A549 (cell line): ENCODE results near the gene DET1. TPM values are rescaled to one million over a fixed set of nuclear protein-coding genes. Genes with fewer than 3 reads are reported as not detected.

ENCODE experiments used
- ATAC-seq, 2 experiments: fragments of 200-7000 bp in 1 of 2; fragments of >200 bp in 1 of 2; cut with Nextera tagmentation in 1 of 2; cut with Tn5 transposase in 1 of 2; 3 replicates each; pipeline versions ENCODE4 v1.8.0 to v1.9.1; 2018 to 2020; ENCODE audit warnings: mild to moderate bottlenecking in 1 of 2, moderate library complexity in 1 of 2
- CTCF ChIA-PET: fragments of 300-600 bp; sonication (Branson Sonifier 250); formaldehyde crosslinking; extraction: SDS; loops from one replicate; lab custom pipeline; 2021; ENCODE audit warnings: antibody characterized with exemption, inconsistent platforms; lab: Yijun Ruan, JAX
- POLR2A ChIA-PET: fragments of 350-600 bp; formaldehyde crosslinking; extraction: SDS; loops from one replicate; lab custom pipeline; 2021; ENCODE audit warnings: antibody characterized with exemption, inconsistent platforms; lab: Yijun Ruan, JAX
- DNase-seq, 2 experiments: peaks; one replicate each; pipeline versions ENCODE4 v3.0.0 to v3.0.0-alpha.2; 2011 to 2016; ENCODE audit warnings: low read depth in 1 of 2, low spot score in 1 of 2
- FAIRE-seq: peaks from 2 replicates; lab custom pipeline; 2011; peaks lifted over from hg19 to GRCh38; lab: Jason Lieb, UNC
- H3K27ac ChIP-seq, 2 experiments: fragments of >200 bp; sonication (Bioruptor Twin); formaldehyde crosslinking; 3 replicates each; pipeline ENCODE4 v1.5.1; 2016 to 2017
- H3K4me1 ChIP-seq: fragments of >200 bp; sonication (Bioruptor Twin); formaldehyde crosslinking; 3 replicates; pipeline ENCODE4 v1.6.1; 2016
- H3K4me2 ChIP-seq: fragments of >200 bp; sonication (Bioruptor Twin); formaldehyde crosslinking; 3 replicates; pipeline ENCODE4 v1.6.1; 2016
- H3K4me3 ChIP-seq: fragments of >200 bp; sonication (Bioruptor Twin); formaldehyde crosslinking; 3 replicates; pipeline ENCODE4 v1.5.1; 2016
- H3K9me3 ChIP-seq: fragments of >200 bp; sonication (Bioruptor Twin); formaldehyde crosslinking; 3 replicates; pipeline ENCODE4 v1.6.1; 2016
- BHLHE40 ChIP-seq: IDR thresholded peaks from 2 replicates; pipeline ENCODE4 v1.6.1; 2012; ENCODE audit warnings: low read depth, low read length, inconsistent platforms
- ESRRA ChIP-seq: fragments of 150-350 bp; IDR thresholded peaks from 2 replicates; pipeline ENCODE4 v1.6.1; 2014; ENCODE audit warnings: mild to moderate bottlenecking, low read length, borderline replicate concordance
- FOXS1 ChIP-seq: fragments of 250-450 bp; sonication (Bioruptor Pico); IDR thresholded peaks from 2 replicates; pipeline ENCODE4 v1.5.0; 2020; ENCODE audit warnings: mild to moderate bottlenecking, moderate library complexity
- GATA3 ChIP-seq: IDR thresholded peaks from 2 replicates; pipeline ENCODE4 v1.6.1; 2012; ENCODE audit warnings: borderline replicate concordance
- HDAC2 ChIP-seq: fragments of 200-600 bp; sonication (generic); IDR thresholded peaks from 2 replicates; pipeline ENCODE4 v1.6.1; 2016
- HOXB5 ChIP-seq: fragments of 250-450 bp; sonication (Bioruptor Pico); IDR thresholded peaks from 2 replicates; pipeline ENCODE4 v1.5.0; 2020; ENCODE audit warnings: mild to moderate bottlenecking, moderate library complexity
- KDM1A ChIP-seq: fragments of 200-600 bp; sonication (generic); IDR thresholded peaks from 2 replicates; pipeline ENCODE4 v1.6.1; 2016; ENCODE audit warnings: low read depth, mild to moderate bottlenecking
- KDM5A ChIP-seq: fragments of 200-600 bp; sonication (generic); IDR thresholded peaks from 2 replicates; pipeline ENCODE4 v1.6.1; 2016; ENCODE audit warnings: antibody characterized with exemption, mild to moderate bottlenecking
- MAFK ChIP-seq: fragments of 450-650 bp; IDR thresholded peaks from 2 replicates; pipeline ENCODE4 v1.6.1; 2014; ENCODE audit not compliant: partially characterized antibody
- MYC ChIP-seq: IDR thresholded peaks from 2 replicates; pipeline ENCODE4 v1.6.1; 2012; ENCODE audit warnings: mild to moderate bottlenecking, inconsistent platforms, low read length, improper control_type of control experiment, borderline replicate concordance
- POLR2A ChIP-seq: IDR thresholded peaks from 2 replicates; pipeline ENCODE4 v1.6.1; 2012; ENCODE audit warnings: mild to moderate bottlenecking, low read length
- RNF2 ChIP-seq: fragments of 200-600 bp; sonication (generic); IDR thresholded peaks from 2 replicates; pipeline ENCODE4 v1.6.1; 2016; ENCODE audit warnings: low read depth, mild to moderate bottlenecking, antibody characterized with exemption, moderate library complexity, borderline replicate concordance
- TFCP2L1 ChIP-seq: fragments of 250-450 bp; sonication (Bioruptor Pico); IDR thresholded peaks from 2 replicates; pipeline ENCODE4 v1.5.0; 2021; ENCODE audit warnings: mild to moderate bottlenecking
- ZFP36 ChIP-seq: fragments of 450-650 bp; IDR thresholded peaks from 2 replicates; pipeline ENCODE4 v1.6.1; 2014; ENCODE audit warnings: borderline replicate concordance; ENCODE audit not compliant: partially characterized antibody
- ZNF302 ChIP-seq: fragments of 250-450 bp; sonication (Bioruptor Pico); IDR thresholded peaks from 2 replicates; pipeline ENCODE4 v1.9.0; 2021; ENCODE audit warnings: inconsistent platforms, mild to moderate bottlenecking, moderate library complexity
- WGBS: methylation state at CpG from one replicate; pipeline ENCODE4 v1.1.6; 2017; ENCODE audit errors: missing lambda C conversion rate; 5-methylcytosine and 5-hydroxymethylcytosine counted together
- polyA plus RNA-seq, 4 experiments: library from polyadenylated mRNA; depleted of rRNA in 3 of 4; stranded (reverse); fragments of >200 nt; fragmentation: RNase III in 1 of 4; extraction: RNeasy Plus Mini Kit Qiagen cat#74134 plus additional on column Dnase treatment in 1 of 4; gene quantifications; 2 replicates in 3 of 4; 3 replicates in 1 of 4; pipeline ENCODE4 v1.2.3, GENCODE V29; 2011 to 2017
- TF ChIP-seq, protein P1 (sequence below): fragments of >200 bp; sonication (Bioruptor Twin); formaldehyde crosslinking; IDR thresholded peaks from 3 replicates; pipeline ENCODE4 v1.5.1; 2016
- TF ChIP-seq, protein P2 (sequence below): fragments of 200-600 bp; sonication (generic); IDR thresholded peaks from 2 replicates; pipeline ENCODE4 v1.6.1; 2016; ENCODE audit warnings: antibody characterized with exemption, mild to moderate bottlenecking, moderate library complexity
- TF ChIP-seq, protein P3 (sequence below): IDR thresholded peaks from 2 replicates; pipeline ENCODE4 v1.6.1; 2012; ENCODE audit warnings: low read depth, borderline replicate concordance

DET1 gene
- polyA plus RNA-seq, 2 of the 4 experiments (the other 2 are of a cell fraction), result 3.9 to 12.4 TPM

DNA sequence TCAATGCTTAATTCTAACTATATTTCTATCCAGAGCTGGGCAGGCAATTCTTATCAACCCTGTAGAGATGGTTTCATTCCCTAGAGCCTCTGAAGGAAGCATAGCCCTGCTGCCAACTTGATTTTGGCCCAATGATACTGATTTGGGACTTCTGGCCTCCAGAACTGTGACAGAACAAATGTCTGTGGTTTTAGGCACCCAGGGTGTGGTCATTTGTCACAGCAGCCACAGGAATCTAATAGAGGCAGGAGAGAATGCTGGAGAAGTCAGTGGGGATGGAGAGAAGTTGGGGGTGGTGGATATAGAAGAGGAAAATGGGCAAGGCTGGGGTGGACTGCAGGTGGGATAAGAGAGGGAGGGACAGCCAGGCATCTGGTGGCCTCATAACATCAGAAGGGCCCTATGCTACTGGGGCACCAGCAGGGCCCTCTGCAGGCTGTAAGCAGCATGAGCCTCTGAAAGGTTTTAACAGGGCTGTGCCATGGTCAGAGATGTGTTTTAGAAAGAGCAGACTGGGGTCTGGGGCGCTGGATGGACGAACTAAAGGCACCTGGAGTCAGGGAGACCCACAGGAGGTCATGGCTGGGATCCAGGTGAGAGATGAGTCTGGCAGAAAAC lies 59.2 kb downstream of the DET1 start:
- POLR2A ChIA-PET, result no interaction called here
- Histone ChIP-seq H3K4me1 (no peaks in the 10 kb centered on the region), H3K4me3 (no peak overlapping the region), H3K27ac (no peak overlapping the region), H3K4me2 (no peak overlapping the region), H3K9me3 (no peaks in the 10 kb centered on the region)
- FAIRE-seq (no peak), ATAC-seq (peak in 1 of 2 experiments; percentile 46; a peak in 3 of 6 replicates), DNase-seq (no peak)
- WGBS, result 46% methylated on average over 2 of the region's 2 CpGs
- CTCF ChIA-PET, result interaction anchor here (2.0 kb wide), 1 partner anchor 10 kb away, joined by 7 read pairs; no protein-coding TSS in a partner anchor
- no peak for TF ChIP-seq RNF2
- no peak for TF ChIP-seq MYC
- TF ChIP-seq POLR2A, result no peak
- TF ChIP-seq GATA3, result no peak
- TF ChIP-seq, protein P1, sequence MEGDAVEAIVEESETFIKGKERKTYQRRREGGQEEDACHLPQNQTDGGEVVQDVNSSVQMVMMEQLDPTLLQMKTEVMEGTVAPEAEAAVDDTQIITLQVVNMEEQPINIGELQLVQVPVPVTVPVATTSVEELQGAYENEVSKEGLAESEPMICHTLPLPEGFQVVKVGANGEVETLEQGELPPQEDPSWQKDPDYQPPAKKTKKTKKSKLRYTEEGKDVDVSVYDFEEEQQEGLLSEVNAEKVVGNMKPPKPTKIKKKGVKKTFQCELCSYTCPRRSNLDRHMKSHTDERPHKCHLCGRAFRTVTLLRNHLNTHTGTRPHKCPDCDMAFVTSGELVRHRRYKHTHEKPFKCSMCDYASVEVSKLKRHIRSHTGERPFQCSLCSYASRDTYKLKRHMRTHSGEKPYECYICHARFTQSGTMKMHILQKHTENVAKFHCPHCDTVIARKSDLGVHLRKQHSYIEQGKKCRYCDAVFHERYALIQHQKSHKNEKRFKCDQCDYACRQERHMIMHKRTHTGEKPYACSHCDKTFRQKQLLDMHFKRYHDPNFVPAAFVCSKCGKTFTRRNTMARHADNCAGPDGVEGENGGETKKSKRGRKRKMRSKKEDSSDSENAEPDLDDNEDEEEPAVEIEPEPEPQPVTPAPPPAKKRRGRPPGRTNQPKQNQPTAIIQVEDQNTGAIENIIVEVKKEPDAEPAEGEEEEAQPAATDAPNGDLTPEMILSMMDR, result no peak
- no peak for TF ChIP-seq BHLHE40
- no peak for TF ChIP-seq MAFK
- TF ChIP-seq TFCP2L1 (CRISPR knock-in tag), result no peak
- TF ChIP-seq, protein P2, sequence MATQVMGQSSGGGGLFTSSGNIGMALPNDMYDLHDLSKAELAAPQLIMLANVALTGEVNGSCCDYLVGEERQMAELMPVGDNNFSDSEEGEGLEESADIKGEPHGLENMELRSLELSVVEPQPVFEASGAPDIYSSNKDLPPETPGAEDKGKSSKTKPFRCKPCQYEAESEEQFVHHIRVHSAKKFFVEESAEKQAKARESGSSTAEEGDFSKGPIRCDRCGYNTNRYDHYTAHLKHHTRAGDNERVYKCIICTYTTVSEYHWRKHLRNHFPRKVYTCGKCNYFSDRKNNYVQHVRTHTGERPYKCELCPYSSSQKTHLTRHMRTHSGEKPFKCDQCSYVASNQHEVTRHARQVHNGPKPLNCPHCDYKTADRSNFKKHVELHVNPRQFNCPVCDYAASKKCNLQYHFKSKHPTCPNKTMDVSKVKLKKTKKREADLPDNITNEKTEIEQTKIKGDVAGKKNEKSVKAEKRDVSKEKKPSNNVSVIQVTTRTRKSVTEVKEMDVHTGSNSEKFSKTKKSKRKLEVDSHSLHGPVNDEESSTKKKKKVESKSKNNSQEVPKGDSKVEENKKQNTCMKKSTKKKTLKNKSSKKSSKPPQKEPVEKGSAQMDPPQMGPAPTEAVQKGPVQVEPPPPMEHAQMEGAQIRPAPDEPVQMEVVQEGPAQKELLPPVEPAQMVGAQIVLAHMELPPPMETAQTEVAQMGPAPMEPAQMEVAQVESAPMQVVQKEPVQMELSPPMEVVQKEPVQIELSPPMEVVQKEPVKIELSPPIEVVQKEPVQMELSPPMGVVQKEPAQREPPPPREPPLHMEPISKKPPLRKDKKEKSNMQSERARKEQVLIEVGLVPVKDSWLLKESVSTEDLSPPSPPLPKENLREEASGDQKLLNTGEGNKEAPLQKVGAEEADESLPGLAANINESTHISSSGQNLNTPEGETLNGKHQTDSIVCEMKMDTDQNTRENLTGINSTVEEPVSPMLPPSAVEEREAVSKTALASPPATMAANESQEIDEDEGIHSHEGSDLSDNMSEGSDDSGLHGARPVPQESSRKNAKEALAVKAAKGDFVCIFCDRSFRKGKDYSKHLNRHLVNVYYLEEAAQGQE, result no peak
- no peak for TF ChIP-seq HOXB5
- TF ChIP-seq ESRRA, result no peak
- TF ChIP-seq, protein P3, sequence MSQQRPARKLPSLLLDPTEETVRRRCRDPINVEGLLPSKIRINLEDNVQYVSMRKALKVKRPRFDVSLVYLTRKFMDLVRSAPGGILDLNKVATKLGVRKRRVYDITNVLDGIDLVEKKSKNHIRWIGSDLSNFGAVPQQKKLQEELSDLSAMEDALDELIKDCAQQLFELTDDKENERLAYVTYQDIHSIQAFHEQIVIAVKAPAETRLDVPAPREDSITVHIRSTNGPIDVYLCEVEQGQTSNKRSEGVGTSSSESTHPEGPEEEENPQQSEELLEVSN, result no peak
- TF ChIP-seq HDAC2, result no peak

DNA sequence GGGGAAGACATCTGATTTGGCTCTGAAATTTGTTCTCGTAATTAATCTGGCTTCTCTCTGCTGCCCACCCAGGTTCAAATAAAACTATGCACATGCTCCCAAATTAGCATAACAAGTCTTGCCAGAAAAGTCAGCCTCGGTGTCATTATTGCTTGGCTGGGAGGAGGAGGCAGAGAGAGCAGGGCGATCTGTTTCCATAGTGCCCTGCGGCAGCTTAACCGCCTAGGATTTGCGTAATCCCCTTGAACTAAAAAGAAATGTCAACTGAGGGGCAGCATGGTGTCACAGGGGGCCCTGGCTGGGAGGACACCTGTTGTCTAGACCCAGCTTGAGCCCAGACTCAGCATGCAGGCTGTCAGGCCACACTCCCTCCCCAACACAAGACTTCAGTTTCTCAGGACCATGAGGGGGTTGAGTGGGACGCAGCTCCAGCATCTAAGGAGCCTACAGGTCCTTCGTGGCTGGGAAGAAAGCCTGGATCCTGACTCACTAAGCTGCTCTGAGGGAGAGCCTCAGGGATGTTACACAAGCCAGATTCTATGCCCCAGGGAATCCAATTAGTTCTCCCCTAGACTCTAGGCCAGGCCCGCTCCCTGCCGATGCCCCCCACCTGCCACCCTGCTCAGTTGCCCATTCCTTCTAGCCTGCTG lies 61.7 kb downstream of the DET1 start:
- POLR2A ChIA-PET, result interaction anchor here (1.5 kb wide), 1 partner anchor 136 kb away, joined by 3 read pairs; the partner anchor contains the start of gene AEN
- 82% methylated on average over 10 of the region's 10 CpGs for WGBS
- TF ChIP-seq FOXS1 (CRISPR knock-in tag) (no peak), ZNF302 (no peak), MAFK (no peak), ESRRA (no peak), KDM1A (no peak), KDM5A (no peak), ZFP36 (no peak)
- Histone ChIP-seq H3K9me3 (no peaks in the 10 kb centered on the region), H3K4me3 (no peak overlapping the region), H3K27ac (no peak overlapping the region), H3K4me1 (no peaks in the 10 kb centered on the region), H3K4me2 (no peak overlapping the region)
- CTCF ChIA-PET, result interaction anchor here (1.2 kb wide), 1 partner anchor 130 kb away, joined by 5 read pairs; no protein-coding TSS in a partner anchor
- no peak for FAIRE-seq
- ATAC-seq, result no peak
- DNase-seq, result no peak
